GM19463 (cell line): ENCODE results near the gene DLST.

Experiments
- ATAC-seq: cut with Tn5 transposase; IDR thresholded peaks from one replicate; pipeline ENCODE4 v1.9.1; 2021; ENCODE audit warnings: mild to moderate bottlenecking, moderate library complexity; ENCODE audit not compliant: unreplicated experiment

The DLST gene

DNA sequence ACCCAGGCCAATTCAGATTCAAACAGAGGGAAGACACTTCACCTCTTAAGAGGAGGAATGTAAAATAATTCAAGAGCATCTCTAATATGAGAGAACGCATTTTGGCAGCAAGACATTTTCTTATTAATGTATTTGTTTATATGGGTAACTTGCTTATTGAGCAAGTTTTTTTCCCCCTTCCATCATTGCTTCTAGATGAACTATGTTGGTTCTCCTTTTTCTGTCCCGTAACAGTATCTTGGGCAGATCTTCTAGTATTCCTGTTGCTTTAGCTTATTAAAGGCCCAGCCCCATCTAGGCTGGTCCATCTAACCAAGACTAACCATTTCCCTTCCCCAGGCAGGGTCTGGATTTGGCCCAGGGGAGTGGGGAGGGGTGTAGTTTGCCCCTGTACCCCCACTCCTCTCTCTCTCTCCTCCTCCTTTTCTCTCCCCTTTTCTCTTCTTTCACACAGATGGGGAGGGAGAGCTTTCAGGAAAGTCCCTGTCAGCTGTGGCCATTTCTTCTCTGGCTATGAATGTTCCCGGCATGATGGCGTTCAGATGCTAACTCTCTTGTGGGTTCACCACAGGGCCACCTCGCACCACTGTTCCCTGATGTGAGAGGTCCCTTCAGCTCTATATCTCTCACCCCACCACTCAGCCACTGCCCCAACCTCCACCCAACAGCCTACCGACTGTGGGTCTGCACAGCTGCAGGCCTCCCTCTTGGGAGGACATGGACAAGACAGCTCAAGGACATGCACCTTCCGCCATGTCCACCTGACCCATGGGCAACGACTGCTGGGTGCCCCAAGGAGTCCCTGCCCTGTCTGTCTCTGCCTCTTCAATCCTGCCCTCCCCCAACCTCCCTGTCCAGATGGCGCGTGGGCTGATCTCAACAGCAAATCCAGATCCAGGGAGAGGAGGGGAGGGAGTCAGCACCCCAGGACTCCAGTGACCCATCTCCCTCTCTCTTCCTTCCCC, 57.1 kb downstream of the DLST start:
- no peak for ATAC-seq

DNA sequence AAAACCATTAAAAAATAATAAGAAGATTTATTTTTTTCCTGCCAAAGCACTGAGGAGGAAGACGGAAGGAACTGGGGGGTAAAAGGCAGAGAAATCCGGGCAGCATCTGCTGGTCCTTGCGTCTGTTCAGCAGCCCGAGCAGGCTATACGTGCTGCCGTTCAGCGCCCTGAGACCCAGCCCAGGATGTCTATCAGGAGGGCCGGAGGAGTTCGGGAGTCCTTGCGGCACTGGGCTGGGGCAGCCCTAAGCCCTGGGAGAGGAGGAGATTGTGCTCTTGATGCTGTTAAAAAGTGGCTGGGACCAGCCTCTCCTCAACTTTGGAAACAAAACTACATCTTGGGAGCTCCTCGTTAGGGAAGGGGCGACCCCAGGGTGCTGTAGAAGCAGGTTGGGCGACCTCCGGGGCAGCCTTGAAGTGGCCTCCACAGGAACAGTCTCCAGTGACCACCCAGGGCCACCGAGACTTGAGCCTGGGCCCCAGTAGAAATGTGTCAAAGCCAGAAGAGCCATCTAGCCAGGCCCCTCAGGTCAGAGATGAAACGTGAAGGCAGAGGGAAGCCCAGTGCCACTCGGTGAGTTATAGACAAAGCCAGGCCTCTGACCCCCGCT, 59.3 kb downstream of the DLST start:
- no peak for ATAC-seq

DNA sequence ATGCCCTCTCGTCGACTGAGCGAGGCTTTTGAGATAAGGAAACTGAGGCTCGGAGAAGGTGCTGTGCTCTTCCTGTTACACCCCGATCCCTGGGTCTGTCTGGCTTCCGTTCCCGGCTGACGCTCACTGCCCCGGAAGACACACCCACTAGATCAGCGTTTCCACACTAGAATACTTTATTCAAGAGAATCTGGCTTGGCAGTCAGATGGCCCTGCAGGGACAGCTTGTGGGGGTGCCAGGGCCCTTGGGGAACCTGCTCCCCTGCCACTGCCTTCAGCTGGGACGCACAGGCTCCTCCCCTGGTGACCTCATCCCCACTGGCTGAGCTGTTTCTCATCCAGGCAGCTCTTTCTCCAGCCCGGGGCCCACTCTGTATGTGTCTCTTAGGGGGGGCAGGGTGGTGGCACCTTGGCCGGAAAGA, 60.0 kb downstream of the DLST start:
- ATAC-seq, result peak; percentile 60

DNA sequence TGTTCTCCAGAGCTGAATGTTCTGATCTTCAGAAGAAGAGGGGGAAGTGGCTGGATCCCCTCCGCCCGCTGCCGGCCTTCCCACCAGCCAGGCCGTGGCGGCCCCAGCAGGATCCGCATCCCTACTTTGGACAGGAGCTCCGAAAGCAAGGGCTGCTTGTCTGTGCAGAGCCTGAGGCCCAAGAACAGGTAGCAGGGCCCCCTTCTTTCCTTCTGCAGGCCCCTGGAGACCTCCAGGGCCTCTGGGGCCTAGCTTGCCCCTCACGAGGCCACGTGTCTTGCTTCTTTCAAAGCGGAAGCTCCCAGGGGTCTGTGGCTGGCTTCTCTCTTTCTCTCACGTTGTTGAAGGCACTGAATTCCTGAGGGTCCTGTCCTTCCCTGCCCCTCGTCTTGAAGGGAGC, 60.5 kb downstream of the DLST start:
- ATAC-seq, result peak; percentile 15

DNA sequence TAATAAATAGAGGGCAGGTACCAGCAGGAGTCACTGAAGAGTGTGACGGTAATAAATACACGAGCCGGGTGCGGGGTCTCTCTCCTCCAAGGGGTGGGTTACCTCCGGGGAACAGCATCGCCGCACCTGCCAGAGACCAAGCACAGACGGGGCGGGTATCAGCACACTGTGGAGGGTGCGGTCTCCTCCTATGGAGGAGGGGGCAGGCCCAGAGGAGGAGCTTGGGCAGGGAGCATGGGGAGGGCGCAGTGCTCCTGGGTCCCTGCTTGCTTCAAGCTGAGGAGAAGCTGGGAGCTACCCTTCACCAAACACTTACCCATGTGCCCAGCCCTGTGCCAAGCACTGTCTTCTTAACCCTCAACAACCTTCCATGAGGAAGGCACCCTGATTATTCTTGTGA, 60.9 kb downstream of the DLST start:
- peak; percentile 36 for ATAC-seq

DNA sequence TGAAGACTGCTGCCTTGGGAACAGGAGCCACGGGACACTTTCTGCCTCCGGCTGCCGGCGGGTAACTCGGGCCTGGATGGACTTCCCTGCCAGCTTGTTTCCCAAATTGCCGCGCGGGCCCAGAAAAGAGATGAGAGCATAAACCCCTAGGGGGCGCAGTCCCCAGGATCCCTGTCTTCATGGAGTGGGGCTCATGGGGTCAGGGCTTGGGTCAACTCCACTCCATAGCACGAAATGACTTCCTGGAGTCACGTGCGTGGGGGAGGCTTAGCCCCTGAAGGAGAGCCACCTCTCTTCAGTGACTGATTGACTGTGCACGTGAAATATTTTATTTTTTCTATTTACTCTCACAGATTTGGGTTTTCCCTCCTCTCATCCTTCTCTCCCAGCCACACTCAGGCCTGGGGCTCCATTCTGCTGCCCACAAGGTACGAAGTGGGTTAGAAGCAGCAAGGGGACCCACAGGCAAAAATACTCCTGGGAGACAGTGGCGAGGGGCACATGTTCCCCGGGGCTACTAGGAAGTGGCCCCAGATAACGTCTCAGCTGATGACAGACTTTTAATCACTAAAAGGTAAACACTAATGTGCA, 63.6 kb downstream of the DLST start:
- no peak for ATAC-seq

DNA sequence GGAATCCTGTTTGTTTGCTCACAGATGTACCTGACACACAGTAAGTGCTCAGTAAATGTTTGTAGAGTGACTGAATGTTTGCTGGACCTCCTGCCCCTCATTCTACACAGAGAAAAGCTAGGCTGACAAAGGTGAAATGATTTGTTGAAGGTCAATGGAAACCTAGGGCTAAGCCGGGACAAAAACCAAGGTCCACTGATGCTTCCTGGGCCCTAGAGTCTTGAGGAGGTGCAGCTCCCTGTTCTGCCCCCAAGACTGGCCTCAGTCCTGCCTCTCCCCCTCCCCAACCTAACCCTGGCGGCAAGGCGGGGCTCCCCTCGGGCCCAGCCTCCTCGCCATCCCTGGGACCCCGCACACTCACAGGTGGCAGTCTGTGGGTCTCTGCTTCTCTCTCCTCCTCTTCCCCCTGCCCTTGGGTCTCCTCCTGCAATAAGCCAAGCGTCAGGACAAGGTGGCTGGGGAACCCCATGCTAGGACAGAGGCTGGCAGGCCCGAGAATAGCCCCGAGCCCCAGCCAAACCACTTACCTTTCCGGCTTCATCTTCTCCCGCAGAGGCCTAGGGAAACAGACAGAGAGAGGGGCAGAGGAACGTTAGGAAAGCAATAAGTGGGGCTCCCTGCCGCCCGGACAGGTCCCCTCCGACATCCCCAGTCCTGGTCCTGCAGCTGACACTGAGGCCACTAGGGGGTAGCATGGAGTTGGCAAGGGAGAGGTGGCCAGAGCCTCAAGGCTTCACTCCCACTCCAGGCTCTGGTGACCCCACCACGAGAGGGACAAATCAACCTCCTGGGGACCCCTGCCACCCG, 64.3 kb downstream of the DLST start:
- ATAC-seq, result peak; percentile 35

DNA sequence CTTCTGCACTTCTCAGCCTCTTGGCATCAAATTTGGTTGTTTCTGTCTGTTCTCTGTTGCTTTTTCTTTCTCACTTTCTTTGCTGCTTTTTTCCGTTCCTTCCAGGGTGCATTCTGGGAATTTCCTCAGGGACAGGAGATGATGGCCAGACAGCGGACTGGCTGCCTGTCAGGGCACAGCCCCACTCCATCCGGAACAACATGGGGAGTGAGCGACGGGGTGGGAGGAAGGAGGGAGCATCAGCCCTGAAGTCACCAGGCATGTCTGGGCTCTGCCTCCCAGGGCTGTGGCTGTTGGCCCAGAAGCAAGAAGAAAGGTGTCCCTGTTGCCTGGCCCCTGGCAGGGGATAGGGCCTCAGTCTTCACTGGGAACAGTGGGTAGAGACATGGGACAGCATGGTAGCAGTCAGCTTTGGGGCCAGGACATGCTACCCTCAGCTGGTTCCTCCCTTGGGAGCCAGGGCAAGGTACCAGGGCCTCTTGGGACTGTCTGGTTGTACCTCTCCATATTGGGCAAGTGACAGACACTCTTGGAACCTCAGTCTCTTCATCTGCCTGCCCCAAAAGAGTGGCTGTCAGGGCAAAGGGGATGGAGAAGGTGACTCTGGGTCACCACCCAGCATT, 65.1 kb downstream of the DLST start:
- ATAC-seq, result no peak

DNA sequence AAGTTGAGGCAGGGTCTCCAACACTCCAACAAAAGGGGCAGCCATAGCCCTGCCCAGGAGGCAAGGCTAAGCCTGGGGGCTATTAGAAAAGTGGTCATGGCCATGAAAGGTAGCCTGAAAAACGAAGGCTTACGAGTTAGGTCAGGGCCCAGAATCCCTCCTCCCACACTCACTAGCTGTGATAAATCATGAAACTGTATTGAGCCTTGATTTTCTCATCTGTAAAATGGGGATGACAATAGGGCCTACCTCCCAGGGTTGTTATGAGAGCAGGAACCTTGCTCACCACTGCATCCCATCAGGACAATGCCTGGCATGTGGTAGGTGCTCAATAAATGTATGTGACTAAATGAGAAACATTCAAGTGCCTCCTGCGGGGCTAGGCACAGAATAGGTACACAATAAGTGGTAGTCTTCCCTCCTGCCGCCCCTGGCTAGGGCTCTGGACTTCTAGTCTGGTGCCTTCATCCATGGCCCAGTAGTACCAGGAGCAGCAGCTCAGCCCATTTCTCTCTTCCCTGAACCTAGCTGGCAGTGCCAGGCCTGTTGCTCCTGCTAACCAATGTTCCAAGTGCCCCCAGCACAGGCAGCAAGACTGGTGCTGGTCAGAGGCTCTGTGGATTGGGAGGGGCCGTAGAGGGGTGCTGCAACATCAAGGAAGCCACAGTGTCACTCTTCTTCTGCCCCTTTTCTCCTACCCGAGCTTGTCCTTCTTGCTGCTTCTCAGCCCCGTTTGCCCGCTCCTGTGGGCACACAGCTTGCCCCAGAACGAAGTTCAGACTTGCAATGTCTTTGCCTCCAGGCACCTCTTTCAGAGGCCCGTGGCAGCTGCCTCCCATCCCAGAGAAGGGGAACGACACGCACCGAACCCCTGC, 65.9 kb downstream of the DLST start:
- ATAC-seq, result no peak

DNA sequence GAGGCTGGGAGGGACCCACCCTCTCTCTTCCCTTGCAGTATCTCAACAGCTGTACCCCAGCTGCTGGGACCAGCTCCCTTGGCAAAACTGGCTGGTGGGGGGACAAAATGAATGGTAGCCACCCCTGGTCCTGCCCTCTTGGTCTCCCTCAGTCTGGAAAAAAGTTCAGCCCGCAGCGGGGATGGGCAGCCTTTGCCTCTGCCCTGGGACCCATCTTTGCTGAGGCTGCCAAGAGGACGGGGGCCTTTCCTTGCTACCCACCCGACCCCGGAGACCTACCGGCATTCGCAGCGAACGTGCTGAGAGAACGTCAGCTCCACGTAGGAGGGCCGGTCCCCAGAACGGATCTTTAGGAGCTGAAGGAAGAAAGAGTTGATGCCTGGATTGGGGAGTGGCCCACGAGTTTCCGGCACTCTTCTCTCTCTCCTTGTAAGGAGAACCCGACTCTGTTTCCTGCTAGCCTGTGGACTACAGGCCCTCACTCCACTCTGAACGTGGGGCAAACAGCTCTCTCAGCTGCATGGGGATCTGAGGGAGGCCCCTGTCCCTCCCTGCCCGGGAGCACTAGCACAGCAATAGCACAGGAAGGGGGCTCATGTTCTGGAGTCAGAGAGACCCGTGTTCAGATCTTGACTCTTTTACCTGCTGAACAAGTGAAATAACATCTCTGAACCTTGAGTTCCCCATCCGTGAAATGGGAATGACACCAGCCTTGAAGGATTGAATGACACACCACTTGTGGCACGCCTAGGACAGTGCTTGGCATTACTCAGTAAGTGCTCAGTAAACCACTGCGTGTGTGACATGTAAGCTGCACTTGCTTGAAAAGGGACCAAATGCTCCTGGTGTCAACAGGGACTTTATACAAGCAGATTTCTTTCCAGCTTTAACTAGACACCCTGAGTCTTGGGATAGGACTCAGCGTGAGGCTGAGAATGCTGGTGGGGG, 66.8 kb downstream of the DLST start:
- no peak for ATAC-seq

DNA sequence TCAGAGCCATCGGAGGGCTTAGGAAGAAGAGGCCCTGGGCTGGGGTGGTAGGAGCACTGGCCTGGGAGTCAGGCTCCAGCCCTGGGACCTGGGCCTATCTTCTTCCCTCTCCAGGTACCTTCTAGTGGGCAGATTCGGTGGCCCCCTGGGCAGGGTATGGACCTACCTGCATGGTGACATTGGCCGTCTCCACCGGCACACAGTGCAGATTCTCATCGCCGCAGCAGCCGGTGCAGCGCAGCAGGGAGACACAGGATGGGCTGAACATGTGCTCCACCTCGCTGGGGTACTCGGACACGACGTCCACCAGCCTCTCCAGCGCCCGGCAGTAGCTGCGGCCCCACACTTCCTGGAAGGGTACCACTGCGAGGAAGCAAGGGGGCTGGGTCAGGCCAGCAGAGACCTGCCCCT, 67.5 kb downstream of the DLST start:
- ATAC-seq, result no peak

DNA sequence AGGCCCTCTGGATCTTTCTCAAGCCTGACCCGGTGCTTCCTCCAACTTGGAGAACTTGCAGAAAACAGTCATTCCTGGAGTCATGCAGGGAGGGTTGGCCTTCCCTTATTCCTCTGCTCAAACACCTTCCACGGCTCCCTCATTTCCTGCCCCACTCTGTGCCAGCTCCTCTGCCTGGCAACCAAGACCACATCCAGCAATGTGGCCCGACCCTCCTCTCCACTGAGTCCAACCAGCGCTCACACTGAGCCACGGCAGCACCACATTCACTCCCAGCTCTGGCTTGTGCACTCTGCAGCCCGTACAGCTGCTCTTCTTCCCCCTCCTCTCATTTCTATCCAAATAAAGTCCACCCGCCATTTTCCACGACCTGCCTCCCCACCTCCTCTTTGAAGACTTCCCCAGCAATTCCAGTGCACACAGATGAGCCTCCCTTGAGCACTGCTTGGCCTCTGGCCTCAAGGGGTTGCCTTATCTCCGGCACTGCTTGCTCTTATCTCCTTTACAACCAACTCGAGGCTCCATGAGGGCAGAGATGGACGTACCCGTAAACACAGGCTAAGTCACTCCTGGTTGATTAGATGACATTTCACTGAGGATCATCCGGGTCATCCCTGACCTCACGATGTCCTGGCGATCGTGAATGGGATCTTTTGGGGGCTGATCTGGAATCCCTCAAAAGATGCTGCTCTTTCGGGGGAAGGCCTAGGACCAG, 68.3 kb downstream of the DLST start:
- ATAC-seq, result no peak

DNA sequence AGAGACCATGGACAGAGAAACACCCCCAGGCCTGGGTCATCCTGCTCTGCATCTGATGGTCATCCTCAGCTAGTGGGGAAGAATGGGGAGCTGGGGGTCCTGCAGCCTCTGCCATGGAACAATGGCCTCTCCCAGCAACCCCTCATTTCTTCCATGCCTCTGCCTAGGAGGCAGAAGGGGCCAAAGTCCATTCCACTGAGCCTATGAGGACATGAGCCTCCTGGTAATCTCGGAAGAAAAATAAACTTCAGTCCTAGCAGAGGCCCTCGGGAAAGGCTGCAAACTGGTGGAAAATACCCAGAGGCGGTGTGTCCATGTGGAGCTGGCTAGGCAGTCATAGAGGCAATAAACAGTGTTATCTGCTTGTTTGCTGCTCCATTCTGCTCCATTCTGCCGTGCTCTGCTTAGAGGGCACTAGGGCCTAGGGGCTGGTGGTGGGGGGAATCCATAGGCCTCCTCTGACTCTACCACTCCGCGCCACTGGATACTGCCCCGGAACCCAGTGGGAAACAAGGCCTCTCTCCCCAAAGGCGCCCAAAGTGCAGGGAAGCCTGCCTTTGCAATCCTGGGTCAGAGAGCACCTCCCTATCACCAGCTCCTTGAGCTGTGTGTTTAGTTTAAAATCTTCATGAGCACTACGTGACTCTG, 69.2 kb downstream of the DLST start:
- ATAC-seq, result no peak

DNA sequence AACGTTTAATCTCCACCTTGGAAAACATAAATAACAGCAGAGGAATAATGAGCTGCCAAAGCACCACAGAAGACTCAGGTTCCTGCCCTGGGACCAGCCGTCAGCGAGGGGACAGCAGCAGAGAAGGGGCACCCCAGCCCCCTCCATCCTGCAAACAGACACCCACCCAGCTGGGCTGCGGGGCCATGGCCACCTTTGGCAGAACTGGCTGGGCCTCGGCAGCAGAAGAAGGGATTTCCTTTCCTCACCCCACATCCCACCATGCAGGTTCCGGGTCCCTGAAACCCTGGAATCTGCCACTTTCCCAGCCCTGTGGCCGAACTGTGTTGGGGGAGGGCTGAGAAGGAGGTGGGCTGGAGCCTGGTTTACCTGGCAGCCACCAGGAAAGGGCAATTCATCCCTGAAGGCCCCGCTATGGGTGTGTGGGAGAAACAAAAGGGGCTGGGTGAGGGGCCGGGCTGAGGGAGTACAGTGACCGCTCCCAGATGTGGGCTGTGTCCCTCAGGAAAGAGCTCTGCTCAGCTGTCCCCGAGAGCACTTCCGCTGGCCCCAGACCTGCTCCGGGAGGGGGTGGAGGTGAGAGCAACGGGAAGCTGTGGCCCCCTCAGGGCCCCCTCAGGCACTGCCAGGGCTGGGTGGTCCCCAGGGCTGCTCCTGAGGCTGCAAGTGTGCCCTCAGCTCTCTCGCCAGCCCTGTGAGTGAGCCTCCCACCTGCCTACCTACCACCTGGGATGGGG, 69.9 kb downstream of the DLST start:
- ATAC-seq, result no peak

DNA sequence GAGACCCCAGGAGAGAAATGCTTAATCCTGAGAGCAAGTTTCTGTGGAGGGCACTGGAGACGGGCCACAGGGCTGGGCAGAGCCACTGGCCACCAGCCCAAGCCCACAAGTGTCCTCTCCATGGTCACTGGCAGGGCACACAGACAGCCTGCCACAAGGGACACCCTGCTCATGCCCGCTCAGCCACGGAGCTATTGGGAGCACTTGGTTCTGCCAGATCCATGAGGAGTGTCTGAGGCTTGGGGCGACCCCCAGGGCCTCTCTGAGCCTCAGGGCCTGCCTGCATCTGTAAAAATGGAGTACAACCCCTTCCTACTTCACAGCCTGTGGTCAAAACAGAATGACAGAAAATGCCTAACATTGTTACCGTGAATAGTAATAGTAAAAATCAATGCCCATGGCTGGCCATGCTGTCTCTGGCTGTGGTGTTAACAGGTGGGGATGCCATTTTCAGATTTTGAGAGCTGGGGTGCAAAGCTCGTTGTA, 70.5 kb downstream of the DLST start:
- ATAC-seq, result no peak

DNA sequence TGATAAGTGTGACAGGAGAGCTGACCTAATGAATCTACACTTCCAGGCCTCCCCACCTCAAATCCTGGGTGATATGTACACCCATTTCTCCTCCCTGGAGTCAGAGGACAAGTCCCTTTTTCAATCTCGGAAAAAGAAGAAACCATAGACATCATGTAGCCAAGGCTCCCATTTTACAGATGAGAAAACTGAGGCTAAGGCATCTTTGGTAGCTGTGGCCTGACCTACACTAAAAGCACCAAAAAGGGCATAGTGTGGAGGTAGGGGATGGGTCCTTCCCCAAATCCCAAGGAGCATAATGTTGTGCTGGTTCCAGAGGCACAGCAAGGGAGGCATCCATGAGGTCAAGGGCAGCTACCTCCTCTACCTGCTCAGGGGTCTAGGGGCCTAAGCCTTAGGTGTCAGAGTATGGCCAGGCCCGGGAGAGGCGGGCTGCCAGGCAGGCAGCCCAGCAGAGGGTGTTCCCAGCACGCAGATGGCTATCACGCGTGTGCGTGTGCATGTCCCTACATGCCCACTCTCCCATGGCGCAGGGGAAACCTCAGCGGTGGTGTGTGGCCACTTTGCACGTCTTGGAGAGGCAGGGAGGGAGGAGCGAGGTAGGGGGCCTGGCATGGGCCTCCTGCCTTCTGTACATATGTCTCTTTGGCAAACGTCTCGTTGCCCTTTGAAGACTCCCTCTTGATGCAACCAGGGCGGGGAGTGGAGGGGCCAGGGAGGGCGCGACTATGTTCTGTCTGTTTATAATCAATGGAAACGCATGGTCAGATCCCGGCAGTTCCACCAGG, 71.2 kb downstream of the DLST start:
- no peak for ATAC-seq
